LNCaP clone FGC (cell line): ENCODE results near the gene SNX11.
"Not testable (repeated sequence)": the region's sequence is repeated elsewhere in the genome, so short reads cannot be mapped to it uniquely, and the experiment has no call there.

ENCODE experiments used
- DNase-seq: peaks from one replicate; pipeline ENCODE4 v3.0.0-alpha.2; 2011; ENCODE audit warnings: low read depth
- H3K4me3 ChIP-seq: 2 replicates; pipeline ENCODE4 v1.5.1; 2011; ENCODE audit warnings: mild to moderate bottlenecking, low read depth, low read length, control low read depth
- CTCF ChIP-seq: IDR thresholded peaks from 2 replicates; pipeline ENCODE4 v1.5.1; 2012; ENCODE audit warnings: mild to moderate bottlenecking; ENCODE audit not compliant: control insufficient read depth, insufficient read depth; ENCODE audit errors: extremely low read depth

Gene SNX11

GRCh38 chr17:48066192-48066591 lies 41.4 kb upstream of the SNX11 start:
- DNase-seq = no peak
- no peak overlapping the region for H3K4me3 ChIP-seq
- TF ChIP-seq CTCF = no peak

- no peak overlapping the region for H3K4me3 ChIP-seq
- no peak for TF ChIP-seq CTCF
- DNase-seq = no peak
Observed at GRCh38 chr17:48066656-48067055, 40.9 kb upstream of the SNX11 start.

GRCh38 chr17:48067245-48067644 lies 40.3 kb upstream of the SNX11 start:
- DNase-seq = no peak
- no peak overlapping the region for H3K4me3 ChIP-seq
- no peak for TF ChIP-seq CTCF

- DNase-seq = peak; percentile 62
- H3K4me3 ChIP-seq = not testable (repeated sequence)
Observed at GRCh38 chr17:48067808-48068207, 39.8 kb upstream of the SNX11 start.

GRCh38 chr17:48068491-48068961 lies 39.0 kb upstream of the SNX11 start:
- no peak for DNase-seq
- H3K4me3 ChIP-seq = no peak overlapping the region
- TF ChIP-seq CTCF = 0 out of 2 replicates have a peak, but pooled peaks have one; percentile 20

GRCh38 chr17:48070195-48070594 lies 37.4 kb upstream of the SNX11 start:
- no peak for TF ChIP-seq CTCF
- H3K4me3 ChIP-seq = no peak overlapping the region
- no peak for DNase-seq

- DNase-seq = no peak
- TF ChIP-seq CTCF = no peak
- H3K4me3 ChIP-seq = no peak overlapping the region
Observed at GRCh38 chr17:48071654-48072053, 35.9 kb upstream of the SNX11 start.

- not testable (repeated sequence) for H3K4me3 ChIP-seq, DNase-seq
Observed at GRCh38 chr17:48072811-48073210, 34.8 kb upstream of the SNX11 start.

GRCh38 chr17:48073566-48074094 lies 33.9 kb upstream of the SNX11 start:
- not testable (repeated sequence) for DNase-seq, H3K4me3 ChIP-seq
